ENCODE measurements around the gene RRP1B.
"Not testable (repeated sequence)": the region's sequence is repeated elsewhere in the genome, so short reads cannot be mapped to it uniquely, and the experiment has no call there.

RRP1B gene

GRCh38 chr21:43640400-43640799, 19.0 kb upstream of the RRP1B start:
- DNase-seq = no peak

GRCh38 chr21:43643193-43643592, 16.2 kb upstream of the RRP1B start:
- DNase-seq = no peak

GRCh38 chr21:43644071-43644470, 15.3 kb upstream of the RRP1B start:
- no peak for DNase-seq

GRCh38 chr21:43644609-43645008, 14.8 kb upstream of the RRP1B start:
- no peak for DNase-seq

- peak; percentile 75 for DNase-seq
These were observed 14.0 kb upstream of the RRP1B start for GRCh38 chr21:43645136-43645891.

GRCh38 chr21:43645976-43646375, 13.4 kb upstream of the RRP1B start:
- DNase-seq = no peak

GRCh38 chr21:43646550-43647260, 12.7 kb upstream of the RRP1B start:
- peak; percentile 90 for DNase-seq

- DNase-seq = no peak
These were observed 11.2 kb upstream of the RRP1B start for GRCh38 chr21:43648171-43648570.

GRCh38 chr21:43651926-43652325, 7.4 kb upstream of the RRP1B start:
- DNase-seq = not testable (repeated sequence)

- DNase-seq = no peak
These were observed 6.7 kb upstream of the RRP1B start for GRCh38 chr21:43652616-43653015.

- DNase-seq = no peak
These were observed 5.7 kb upstream of the RRP1B start for GRCh38 chr21:43653626-43654025.

- no peak for DNase-seq
These were observed 4.4 kb upstream of the RRP1B start for GRCh38 chr21:43654806-43655489.

- no peak for DNase-seq
These were observed 1.8 kb upstream of the RRP1B start for GRCh38 chr21:43657355-43658087.

GRCh38 chr21:43658088-43658741, 1.1 kb upstream of the RRP1B start:
- DNase-seq = no peak

GRCh38 chr21:43658769-43659135, 608 bp upstream of the RRP1B start:
- DNase-seq = no peak

- DNase-seq = no peak
These were observed 2.9 kb downstream of the RRP1B start for GRCh38 chr21:43662286-43662685.

- DNase-seq = no peak
These were observed 3.7 kb downstream of the RRP1B start for GRCh38 chr21:43663033-43663432.

GRCh38 chr21:43664358-43664757, 5.0 kb downstream of the RRP1B start:
- DNase-seq = no peak

- no peak for DNase-seq
These were observed 6.5 kb downstream of the RRP1B start for GRCh38 chr21:43665879-43666278.

- no peak for DNase-seq
These were observed 8.0 kb downstream of the RRP1B start for GRCh38 chr21:43667191-43667904.

- DNase-seq = no peak
These were observed 10.7 kb downstream of the RRP1B start for GRCh38 chr21:43669828-43670605.
